Tibial artery (tissue), 4 donors: ENCODE results near the gene REEP1.

Source experiments
- DNase-seq, 2 donors: peaks; one replicate each; pipeline ENCODE4 v3.0.0-alpha.2; 2019
- H3K27ac ChIP-seq, 2 donors: fragments of 200-600 bp; sonication (generic) in 1 of 2; 1 replicate in 1 of 2; 2 replicates in 1 of 2; pipeline ENCODE4 v1.5.1; 2018 to 2019; ENCODE audit warnings: mild to moderate bottlenecking in 1 of 2
- H3K27me3 ChIP-seq, 2 donors: fragments of 200-600 bp; sonication (generic) in 1 of 2; one replicate each; pipeline versions ENCODE4 v1.5.1 to v1.6.0; 2016 to 2019
- H3K36me3 ChIP-seq, 3 donors: fragments of 200-600 bp; sonication (generic) in 2 of 3; one replicate each; pipeline ENCODE4 v1.5.1; 2016 to 2019; ENCODE audit warnings: mild to moderate bottlenecking in 2 of 3
- H3K4me1 ChIP-seq, 4 donors: fragments of 200-600 bp; sonication (generic) in 2 of 4; 1 replicate in 3 of 4; 2 replicates in 1 of 4; pipeline ENCODE4 v1.5.1; 2016 to 2019
- H3K4me3 ChIP-seq, 2 donors: fragments of 200-600 bp; sonication (generic) in 1 of 2; 1 replicate in 1 of 2; 2 replicates in 1 of 2; pipeline ENCODE4 v1.5.1; 2018 to 2019; ENCODE audit warnings: mild to moderate bottlenecking in 2 of 2
- H3K9me3 ChIP-seq, 3 donors: fragments of 200-600 bp; sonication (generic) in 1 of 3; one replicate each; pipeline ENCODE4 v1.5.1; 2016 to 2019
- CTCF ChIP-seq, 2 experiments: fragments of 200-600 bp in 1 of 2; fragments of 450-650 bp in 1 of 2; IDR thresholded peaks; one replicate each; pipeline ENCODE4 v1.5.1; 2017 to 2019; ENCODE audit warnings: antibody characterized with exemption in 2 of 2, mild to moderate bottlenecking in 1 of 2, moderate library complexity in 1 of 2
- intact Hi-C: fragments of 100-400 bp; cut with DNase I; formaldehyde crosslinking; loops from one replicate; pipeline ENCODE4 v1.15.0; 2023; ENCODE audit warnings: low total_unique reads

Gene REEP1

GRCh38 chr2:86243950-86244733 is 93.3 kb downstream of the REEP1 start:
- Histone ChIP-seq H3K4me1 (peaks cover 0 to 18% (median 8%) of the 10 kb centered on the region in 4 donors), H3K27me3 (no peaks in the 10 kb centered on the region), H3K9me3 (no peaks in the 10 kb centered on the region), H3K36me3 (no peaks in the 10 kb centered on the region), H3K27ac (peak overlapping the region in 1 of 2 donors; percentile 20), H3K4me3 (no peak overlapping the region)
- TF ChIP-seq CTCF (IDR thresholded peaks at IDR 0.05), result no peak
- intact Hi-C loops, result no loop called here
- peak in 1 of 2 donors; percentile 9 for DNase-seq

- H3K4me1 ChIP-seq, result peaks cover 0 to 10% (median 4%) of the 10 kb centered on the region in 4 donors
- peak in 1 of 2 donors; percentile 53 for DNase-seq
- no peaks in the 10 kb centered on the region for H3K9me3 ChIP-seq
- no peaks in the 10 kb centered on the region for H3K27me3 ChIP-seq
- no peak overlapping the region for H3K4me3 ChIP-seq
- intact Hi-C loops, result no loop called here
- H3K36me3 ChIP-seq, result no peaks in the 10 kb centered on the region
- peak overlapping the region in 1 of 2 donors; percentile 20 for H3K27ac ChIP-seq
- TF ChIP-seq CTCF (IDR thresholded peaks at IDR 0.05), result no peak
These were observed 94.2 kb downstream of the REEP1 start for GRCh38 chr2:86243272-86243671.

- Histone ChIP-seq H3K9me3 (no peaks in the 10 kb centered on the region), H3K27ac (no peak overlapping the region), H3K36me3 (no peaks in the 10 kb centered on the region), H3K4me3 (no peak overlapping the region), H3K27me3 (no peaks in the 10 kb centered on the region), H3K4me1 (peaks cover 0 to 10% (median 4%) of the 10 kb centered on the region in 4 donors)
- intact Hi-C loops, result no loop called here
- TF ChIP-seq CTCF (IDR thresholded peaks at IDR 0.05), result no peak
- peak in 1 of 2 donors; percentile 7 for DNase-seq
These were observed 95.8 kb downstream of the REEP1 start for GRCh38 chr2:86241611-86242010.

GRCh38 chr2:86240251-86240650 is 97.2 kb downstream of the REEP1 start:
- no peak for TF ChIP-seq CTCF (IDR thresholded peaks at IDR 0.05)
- no peaks in the 10 kb centered on the region for H3K27me3 ChIP-seq
- no peak overlapping the region for H3K27ac ChIP-seq
- no peak overlapping the region for H3K4me3 ChIP-seq
- no peaks in the 10 kb centered on the region for H3K36me3 ChIP-seq
- H3K9me3 ChIP-seq, result no peaks in the 10 kb centered on the region
- DNase-seq, result no peak
- H3K4me1 ChIP-seq, result peaks cover 0 to 10% (median 4%) of the 10 kb centered on the region in 4 donors
- intact Hi-C loops, result no loop called here

GRCh38 chr2:86239745-86240144 is 97.7 kb downstream of the REEP1 start:
- H3K9me3 ChIP-seq, result no peaks in the 10 kb centered on the region
- no peak for DNase-seq
- H3K27me3 ChIP-seq, result no peaks in the 10 kb centered on the region
- H3K4me3 ChIP-seq, result no peak overlapping the region
- no peak for TF ChIP-seq CTCF (IDR thresholded peaks at IDR 0.05)
- intact Hi-C loops, result no loop called here
- H3K4me1 ChIP-seq, result peaks cover 0 to 14% (median 4%) of the 10 kb centered on the region in 4 donors
- H3K36me3 ChIP-seq, result no peaks in the 10 kb centered on the region
- no peak overlapping the region for H3K27ac ChIP-seq
